HG03108 (cell line): Measurements from ENCODE around the gene SLC7A6OS.

ENCODE experiments used
- ATAC-seq: cut with Tn5 transposase; IDR thresholded peaks from one replicate; pipeline ENCODE4 v1.9.1; 2021; ENCODE audit warnings: moderate library complexity; ENCODE audit not compliant: unreplicated experiment

The SLC7A6OS gene

DNA sequence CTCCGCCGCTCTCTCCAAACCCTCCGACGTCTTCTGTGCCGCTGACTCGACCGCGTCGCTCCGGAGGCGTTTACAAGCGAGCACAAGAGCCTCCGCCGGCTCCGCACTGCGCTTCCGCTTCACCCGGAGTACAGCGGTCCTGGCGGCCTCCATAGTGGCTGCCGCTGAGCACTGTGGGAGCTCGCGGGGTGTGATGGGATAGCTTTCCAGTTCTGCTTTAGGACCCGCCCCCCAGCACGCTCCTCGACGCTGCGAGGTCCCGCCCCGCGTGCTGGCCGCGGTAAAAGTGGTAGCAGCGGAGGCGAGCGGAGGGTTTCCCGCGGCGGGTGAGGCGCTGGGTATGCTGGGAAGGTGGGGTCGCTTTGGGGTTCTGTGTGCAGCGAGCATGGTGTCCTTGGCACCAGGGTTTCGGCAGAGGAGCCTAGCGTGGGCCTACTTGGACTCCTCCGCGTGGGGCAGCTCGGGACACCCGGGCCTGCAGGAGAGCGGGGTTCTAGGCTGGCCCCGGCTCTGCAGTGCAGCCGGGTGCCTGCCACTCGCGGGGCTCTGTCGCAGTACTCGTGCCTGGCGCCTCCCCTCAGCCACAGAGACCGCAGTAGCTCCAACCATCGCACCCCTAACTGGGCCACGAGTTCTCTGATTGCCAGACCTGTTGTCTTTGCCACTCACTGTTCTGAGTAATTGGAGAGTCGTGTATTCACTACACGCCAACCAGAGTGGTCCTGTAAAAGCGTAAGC lies at the start of gene SLC7A6OS, which contains the start of gene PRMT7:
Gene SLC7A6OS, minus strand, starts transcription at position 173 of the 738 bp plus-strand sequence. Its CDS starts 20 bp downstream, at position 153.
Gene PRMT7, plus strand, starts transcription at position 246 of the 738 bp plus-strand sequence. CDS start 4,961 bp downstream, outside the sequence.
- ATAC-seq, result peak; percentile 98

- ATAC-seq, result no peak
Observed at GRCh38 chr16:68359398-68360191, 48.8 kb upstream of the SLC7A6OS start.

DNA sequence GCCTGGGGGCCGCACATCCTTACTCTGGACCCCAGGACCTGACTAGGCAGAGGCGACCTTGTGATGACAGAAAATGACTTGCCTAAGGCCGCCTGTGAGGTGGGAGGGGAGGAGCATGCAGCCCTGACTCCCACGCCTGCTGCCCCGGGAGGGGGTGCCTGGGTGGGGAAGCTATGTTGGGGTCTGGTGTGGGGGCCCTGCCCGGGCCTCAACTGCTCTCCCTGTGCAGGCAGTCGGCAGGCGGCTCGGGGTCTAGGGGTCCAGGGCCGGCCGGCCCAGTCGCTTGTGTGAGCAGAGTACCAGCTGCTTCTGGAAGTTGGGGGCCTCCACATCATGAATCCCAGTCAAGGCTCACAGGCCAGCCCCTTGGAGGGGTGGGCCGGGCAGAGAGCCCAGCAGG lies 48.2 kb upstream of the SLC7A6OS start:
- no peak for ATAC-seq

DNA sequence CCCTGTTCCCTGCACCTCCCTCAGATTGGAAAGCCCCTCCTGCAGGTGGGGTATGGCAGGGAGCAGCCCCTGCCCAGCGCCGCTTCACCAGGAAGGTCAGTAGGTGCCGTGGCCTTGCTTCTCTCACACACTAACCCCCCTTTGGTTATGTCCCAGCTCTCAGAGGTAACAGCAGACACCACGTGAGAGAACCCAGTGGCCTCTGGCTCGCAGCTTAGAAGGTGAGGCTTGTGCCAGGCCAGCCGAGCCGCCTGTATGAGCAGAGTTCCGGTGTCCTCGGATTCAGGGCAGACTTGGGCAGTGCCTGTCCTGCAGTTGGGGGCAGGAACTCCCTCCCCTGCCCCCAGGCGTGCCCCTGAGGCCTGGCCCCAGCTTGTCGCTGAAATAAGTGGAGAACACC lies 47.2 kb upstream of the SLC7A6OS start:
- no peak for ATAC-seq

- no peak for ATAC-seq
Observed at GRCh38 chr16:68357521-68357922, 46.8 kb upstream of the SLC7A6OS start.

GRCh38 chr16:68356919-68357286 lies 46.2 kb upstream of the SLC7A6OS start:
- ATAC-seq, result no peak

- peak; percentile 84 for ATAC-seq
Observed at GRCh38 chr16:68356249-68356918, 45.6 kb upstream of the SLC7A6OS start.

- no peak for ATAC-seq
Observed at GRCh38 chr16:68355447-68356248, 44.9 kb upstream of the SLC7A6OS start.

GRCh38 chr16:68354816-68355215 lies 44.1 kb upstream of the SLC7A6OS start:
- ATAC-seq, result no peak

DNA sequence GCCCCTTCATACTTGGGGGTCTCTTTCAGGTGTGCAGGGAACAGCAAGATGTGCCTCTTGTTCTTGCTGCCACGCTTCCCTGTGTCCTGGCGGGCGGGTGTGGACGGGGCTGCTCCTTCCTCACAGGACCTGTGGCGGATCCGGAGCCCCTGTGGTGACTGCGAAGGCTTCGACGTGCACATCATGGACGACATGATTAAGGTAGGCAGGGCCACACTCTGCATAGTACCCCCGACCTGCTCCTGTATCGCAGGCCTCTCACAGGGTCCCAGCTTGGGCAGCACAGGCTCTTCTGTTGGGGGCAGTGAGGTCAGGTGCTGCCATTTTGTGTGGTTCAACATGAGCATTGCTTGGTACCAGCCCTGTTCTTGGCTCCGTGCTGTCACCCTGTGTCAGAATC lies 42.6 kb upstream of the SLC7A6OS start:
- no peak for ATAC-seq

DNA sequence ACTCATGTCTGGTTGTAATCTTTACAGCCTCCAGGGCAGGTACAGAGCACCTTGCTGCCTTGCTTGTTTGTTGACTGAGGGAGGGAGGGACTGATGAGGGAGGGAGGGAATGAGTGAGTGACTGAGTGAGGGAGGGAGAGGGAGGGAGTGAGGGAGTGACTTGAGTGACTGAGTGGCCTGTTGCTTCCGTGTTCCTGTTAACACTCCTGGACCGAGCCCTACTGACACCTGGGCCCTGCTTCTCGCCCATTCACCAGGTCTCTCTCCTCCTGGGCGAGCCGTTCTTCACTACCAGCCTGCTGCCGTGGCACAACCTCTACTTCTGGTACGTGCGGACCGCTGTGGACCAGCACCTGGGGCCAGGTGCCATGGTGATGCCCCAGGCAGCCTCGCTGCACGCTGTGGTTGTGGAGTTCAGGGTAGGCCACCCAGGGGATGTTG lies 41.3 kb upstream of the SLC7A6OS start:
- ATAC-seq, result no peak

DNA sequence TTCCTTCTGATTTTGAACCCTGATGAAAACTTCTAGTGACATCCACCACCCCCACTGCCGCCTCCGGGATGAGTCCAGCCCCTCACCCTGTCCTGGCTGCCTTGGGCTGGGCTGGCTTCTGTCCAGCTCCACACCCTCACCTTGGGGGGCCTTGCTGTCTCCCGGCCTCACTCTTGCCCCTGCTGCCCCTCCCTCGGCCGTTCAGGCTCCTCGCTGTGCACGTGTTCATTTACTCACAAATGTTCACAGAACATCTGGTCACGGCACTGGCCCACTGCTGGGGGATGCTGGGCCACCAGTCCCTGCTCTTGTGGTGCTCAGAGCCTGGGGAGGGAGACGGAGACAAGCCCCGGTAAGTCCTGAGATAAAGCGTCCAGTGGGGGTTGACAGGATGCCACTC lies 40.7 kb upstream of the SLC7A6OS start:
- no peak for ATAC-seq

DNA sequence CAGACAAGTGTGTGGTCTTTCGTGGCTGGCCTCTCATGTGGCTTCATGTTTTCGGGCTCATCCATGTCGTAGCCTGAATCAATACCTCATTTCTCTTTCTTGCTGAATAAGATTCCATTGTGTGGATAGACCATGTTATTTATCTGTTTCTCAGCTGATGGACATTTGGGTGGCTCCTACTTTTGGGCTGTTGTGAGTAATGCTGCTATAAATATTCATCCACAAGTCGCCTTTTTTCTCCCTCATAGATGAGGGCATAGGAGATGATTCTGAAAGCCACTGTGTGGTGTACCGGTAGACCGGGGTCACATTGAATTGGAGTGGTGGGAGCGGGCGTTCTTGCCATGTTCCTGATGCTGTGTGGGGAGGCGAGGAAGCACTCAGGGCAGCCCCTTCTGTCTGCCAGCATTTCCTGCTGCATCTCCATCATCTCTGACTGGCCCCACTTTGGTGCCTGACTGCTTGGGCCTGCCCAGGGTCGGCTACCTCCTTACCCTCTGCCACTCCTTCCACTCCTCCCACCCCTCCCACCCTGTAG lies 40.1 kb upstream of the SLC7A6OS start:
- ATAC-seq, result no peak

DNA sequence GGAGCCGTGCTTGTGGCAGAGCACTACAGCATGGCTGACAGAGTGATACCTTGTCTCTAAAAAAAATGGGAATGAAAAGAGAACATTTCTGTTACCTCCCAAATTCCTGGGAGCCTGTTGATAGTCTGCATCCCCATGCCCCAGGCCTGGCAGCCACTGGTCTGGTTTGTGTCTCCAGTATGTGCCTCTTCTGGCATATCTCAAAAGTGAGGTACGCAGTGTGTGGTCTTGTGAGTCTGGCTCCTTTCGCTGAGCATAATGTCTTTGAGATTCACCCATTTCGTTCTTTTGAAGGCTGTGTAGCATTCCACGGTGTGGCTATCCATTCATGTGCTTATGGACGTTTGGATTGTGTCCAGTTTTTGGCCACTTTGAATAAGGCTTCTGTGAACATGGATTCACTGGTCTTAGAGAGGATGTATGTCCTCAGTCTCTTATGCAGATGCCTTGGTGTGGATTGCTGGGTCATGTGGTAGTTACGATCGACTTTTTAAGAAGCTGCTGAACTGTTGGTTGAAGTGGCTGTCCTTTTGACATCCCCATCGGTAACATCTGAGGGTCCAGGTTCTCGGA lies 39.2 kb upstream of the SLC7A6OS start:
- ATAC-seq, result no peak

GRCh38 chr16:68348639-68349445 lies 38.1 kb upstream of the SLC7A6OS start:
- ATAC-seq, result no peak

DNA sequence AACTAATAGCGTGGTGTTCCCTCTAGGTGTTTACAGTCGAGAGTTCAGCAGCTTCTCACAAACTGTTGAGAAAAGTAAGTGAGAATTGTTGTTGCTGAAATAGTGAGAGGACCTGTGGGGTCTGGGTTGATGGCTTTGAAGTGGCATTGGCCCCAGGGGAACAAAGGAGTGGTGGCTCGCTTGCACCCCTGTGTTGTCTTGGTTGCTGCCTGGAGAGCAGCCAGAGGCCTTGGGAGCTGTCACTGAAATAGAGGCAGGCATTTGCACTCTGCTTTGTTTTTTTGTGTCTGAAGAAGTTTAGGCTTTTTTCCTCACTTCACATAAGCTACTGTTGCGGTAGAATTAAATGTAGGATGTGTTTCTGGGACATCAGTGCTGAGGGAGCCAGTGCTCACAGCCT lies 36.9 kb upstream of the SLC7A6OS start:
- ATAC-seq, result no peak

DNA sequence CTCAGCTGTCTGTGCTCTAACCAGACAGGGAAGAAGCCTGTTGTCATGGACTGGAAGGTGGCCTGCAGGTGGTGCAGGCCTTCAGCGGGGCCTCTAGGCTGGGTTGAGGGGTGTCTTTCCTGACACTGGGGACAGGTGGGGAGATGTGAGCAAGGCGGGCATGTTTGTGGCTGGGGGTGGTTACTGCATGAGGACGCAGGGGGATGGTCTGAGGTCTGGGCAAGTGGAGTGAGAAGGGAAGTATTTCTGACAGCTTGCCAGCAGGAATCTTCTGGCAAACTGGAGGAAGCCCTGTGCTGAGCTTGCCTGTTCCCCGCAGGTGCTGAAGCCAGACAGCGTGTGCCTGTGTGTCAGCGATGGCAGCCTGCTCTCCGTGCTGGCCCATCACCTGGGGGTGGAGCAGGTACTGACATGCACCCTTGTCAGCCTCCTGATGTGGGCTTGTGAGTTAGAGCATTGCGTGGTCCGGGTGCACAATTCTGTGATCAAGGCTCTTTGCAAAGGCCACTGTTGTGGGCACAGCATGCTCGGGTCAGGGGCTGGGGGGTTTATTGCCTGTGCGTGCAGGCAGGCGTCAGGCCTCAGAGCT lies 36.2 kb upstream of the SLC7A6OS start:
- ATAC-seq, result no peak

DNA sequence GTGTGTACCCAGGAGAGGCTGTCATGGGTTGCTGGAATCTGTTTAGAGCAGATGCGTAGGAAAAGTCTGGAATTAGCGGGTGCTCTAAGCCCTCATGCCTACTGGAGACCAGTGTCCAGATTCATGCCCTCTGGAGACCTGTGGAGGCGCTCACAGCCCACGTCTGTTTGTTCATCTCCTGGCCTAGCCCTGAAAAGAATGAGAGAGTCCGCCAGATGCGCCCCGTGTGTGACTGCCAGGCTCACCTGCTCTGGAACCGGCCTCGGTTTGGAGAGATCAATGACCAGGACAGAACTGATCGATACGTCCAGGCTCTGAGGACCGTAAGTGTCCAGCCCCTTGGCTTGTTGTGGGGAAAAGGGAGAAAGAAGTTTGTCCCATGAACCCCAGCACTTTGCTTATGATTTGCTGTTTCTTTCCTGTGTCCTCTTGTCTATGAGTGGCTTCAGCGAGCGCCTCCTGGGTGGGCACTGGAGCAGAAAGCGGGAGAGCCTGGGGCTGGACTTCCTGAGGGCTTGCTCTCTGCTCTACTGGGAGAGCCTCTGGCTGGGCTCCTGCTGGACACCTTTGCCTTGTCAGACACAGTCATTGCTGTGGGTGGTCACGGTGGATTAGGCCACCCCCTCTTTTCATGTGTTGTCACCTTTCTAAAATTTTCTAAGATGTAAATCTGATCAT lies 35.4 kb upstream of the SLC7A6OS start:
- no peak for ATAC-seq
